HEK293T (cell line): ENCODE measurements around the gene VAV3.
A peak's percentile ranks its signal among the peaks of the same experiment; 100 is the strongest.

ENCODE experiments used
- CTCF ChIA-PET: fragments of 350-600 bp; formaldehyde crosslinking; extraction: SDS; loops from one replicate; lab custom pipeline; 2021; ENCODE audit warnings: antibody characterized with exemption, inconsistent platforms; lab: Yijun Ruan, JAX
- POLR2A ChIA-PET: fragments of 350-600 bp; formaldehyde crosslinking; extraction: SDS; loops from one replicate; lab custom pipeline; 2020; ENCODE audit warnings: antibody characterized with exemption, inconsistent platforms; lab: Yijun Ruan, JAX
- DNase-seq: peaks from one replicate; pipeline ENCODE4 v3.0.0; 2012; ENCODE audit warnings: mixed read lengths; ENCODE audit errors: extremely low spot score
- ARNT ChIP-seq: fragments of 450-650 bp; IDR thresholded peaks from 2 replicates; pipeline ENCODE4 v1.6.1; 2017; ENCODE audit warnings: mild to moderate bottlenecking
- BHLHE40 ChIP-seq: fragments of 450-650 bp; IDR thresholded peaks from 2 replicates; pipeline ENCODE4 v1.6.1; 2016; ENCODE audit warnings: mild to moderate bottlenecking, moderate library complexity, borderline replicate concordance
- CTBP1 ChIP-seq: fragments of 450-650 bp; IDR thresholded peaks from 2 replicates; pipeline ENCODE4 v1.6.1; 2016; ENCODE audit warnings: borderline replicate concordance
- ELF4 ChIP-seq: fragments of 450-650 bp; IDR thresholded peaks from 2 replicates; pipeline ENCODE4 v1.6.1; 2017; ENCODE audit warnings: antibody characterized with exemption
- FOXA1 ChIP-seq: fragments of 450-650 bp; IDR thresholded peaks from 2 replicates; pipeline ENCODE4 v1.6.1; 2016; ENCODE audit warnings: mild to moderate bottlenecking
- FOXK2 ChIP-seq: fragments of 450-650 bp; IDR thresholded peaks from 2 replicates; pipeline ENCODE4 v1.6.1; 2016; ENCODE audit warnings: mild to moderate bottlenecking
- FOXM1 ChIP-seq: fragments of 450-650 bp; IDR thresholded peaks from 2 replicates; pipeline ENCODE4 v1.6.1; 2017; ENCODE audit warnings: mild to moderate bottlenecking, borderline replicate concordance
- HDGF ChIP-seq: fragments of 450-650 bp; IDR thresholded peaks from 2 replicates; pipeline ENCODE4 v1.6.1; 2017; ENCODE audit warnings: antibody characterized with exemption, borderline replicate concordance
- L3MBTL2 ChIP-seq: fragments of 450-650 bp; conservative IDR thresholded peaks from 2 replicates; pipeline ENCODE4 v1.6.1; 2016; ENCODE audit warnings: mild to moderate bottlenecking
- LEF1 ChIP-seq: fragments of 450-650 bp; IDR thresholded peaks from 2 replicates; pipeline ENCODE4 v1.6.1; 2017; ENCODE audit warnings: mild to moderate bottlenecking, borderline replicate concordance
- NFRKB ChIP-seq: fragments of 450-650 bp; IDR thresholded peaks from 2 replicates; pipeline ENCODE4 v1.6.1; 2016; ENCODE audit warnings: mild to moderate bottlenecking, moderate library complexity
- PKNOX1 ChIP-seq: fragments of 450-650 bp; IDR thresholded peaks from 2 replicates; pipeline ENCODE4 v1.6.1; 2016
- SP1 ChIP-seq: fragments of 450-650 bp; IDR thresholded peaks from 2 replicates; pipeline ENCODE4 v1.6.1; 2017
- SUZ12 ChIP-seq: fragments of 450-650 bp; IDR thresholded peaks from 2 replicates; pipeline ENCODE4 v1.6.1; 2016; ENCODE audit warnings: mild to moderate bottlenecking
- TARDBP ChIP-seq: fragments of 450-650 bp; IDR thresholded peaks from 2 replicates; pipeline ENCODE4 v1.6.1; 2016
- ZNF384 ChIP-seq: fragments of 450-650 bp; IDR thresholded peaks from 2 replicates; pipeline ENCODE4 v1.6.1; 2016

Gene VAV3

DNA sequence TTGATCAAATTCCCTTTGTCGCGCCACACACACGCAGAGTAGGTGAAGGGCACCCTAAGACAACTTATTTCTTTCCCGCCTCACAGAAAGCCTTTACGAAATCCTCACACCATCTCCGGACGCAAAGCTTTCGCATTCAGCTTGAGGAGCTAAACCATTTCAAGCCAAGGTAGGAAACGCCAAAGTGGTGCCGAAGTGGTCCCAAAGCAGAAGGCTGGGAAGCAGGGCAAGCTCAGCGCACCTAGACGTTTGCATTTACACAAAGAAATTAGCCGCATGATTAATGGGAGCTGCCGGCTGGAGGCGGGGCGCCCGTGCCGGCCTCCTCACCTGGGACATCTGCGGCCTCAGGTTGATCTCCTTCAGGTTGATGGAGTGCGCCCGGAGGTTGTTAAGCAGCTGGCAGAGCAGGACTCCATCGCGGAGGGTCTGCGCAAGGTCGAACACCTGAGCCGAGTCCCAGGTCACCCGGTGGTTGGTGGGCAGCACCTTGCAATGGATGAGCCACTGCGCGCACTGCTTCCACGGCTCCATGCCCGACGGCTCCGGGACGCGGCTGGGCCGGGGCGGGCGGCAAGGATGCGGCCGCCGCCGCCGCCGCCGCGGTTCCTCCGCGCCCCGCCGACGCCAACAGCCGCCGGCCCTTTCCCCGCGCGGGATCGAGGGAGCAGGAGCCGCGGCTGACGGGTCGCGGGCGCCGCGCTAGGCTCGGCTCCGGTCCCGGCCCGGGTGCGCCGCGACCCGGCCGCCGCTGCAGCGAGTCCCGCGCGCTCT lies 457 bp downstream of the VAV3 start:
- no peak for TF ChIP-seq LEF1
- TF ChIP-seq PKNOX1: peak; percentile 31; the same call in 1 of the 2 replicates
- TF ChIP-seq ARNT: no peak
- TF ChIP-seq SP1: no peak
- TF ChIP-seq FOXK2: no peak
- POLR2A ChIA-PET: interaction anchor here (1.2 kb wide), 1 partner anchor 235 kb away, joined by 5 read pairs; the partner anchor contains the start of gene SLC25A24
- no peak for DNase-seq
- CTCF ChIA-PET: interaction anchor here (1.1 kb wide), 1 partner anchor 15 kb away, joined by 3 read pairs; no protein-coding TSS in a partner anchor

DNA sequence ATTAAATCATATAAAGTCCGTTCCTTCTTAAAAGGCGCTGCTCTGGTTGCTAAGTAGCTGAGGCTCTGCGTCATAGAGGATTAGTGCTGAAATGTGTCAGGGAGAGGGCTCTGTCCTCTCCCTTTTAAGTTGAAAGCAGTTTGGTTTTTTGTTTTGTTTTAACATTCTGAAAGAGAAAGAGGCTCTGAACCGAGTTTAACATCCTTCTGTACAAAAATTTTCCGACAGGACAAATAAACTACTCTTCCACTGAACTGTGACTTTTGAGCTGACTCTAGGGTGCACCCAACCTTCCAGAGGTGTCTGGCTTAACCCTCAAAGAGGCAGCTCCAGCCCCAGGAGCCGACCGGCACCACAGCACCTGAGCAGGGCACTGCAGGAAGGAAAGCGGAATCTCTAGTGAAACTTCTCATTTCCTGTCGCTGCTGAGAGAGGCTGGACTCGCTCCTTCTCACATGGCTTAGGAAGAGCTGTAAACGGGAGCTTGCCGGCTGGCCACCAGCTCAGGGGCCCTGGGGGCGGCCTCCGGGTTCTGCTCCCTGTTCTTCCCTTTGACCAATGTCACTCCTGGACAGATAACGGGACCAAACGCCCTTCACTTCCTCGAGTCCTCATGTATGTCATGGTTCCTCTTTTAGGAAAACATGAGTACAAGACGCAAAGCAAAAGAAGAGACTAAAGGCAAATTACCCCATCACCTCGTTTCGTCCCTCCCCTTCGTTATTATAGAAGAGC lies 1.2 kb downstream of the VAV3 start:
- no peak for DNase-seq
- POLR2A ChIA-PET: no interaction called here
- CTCF ChIA-PET: no interaction called here
- no peak for TF ChIP-seq HDGF
- no peak for TF ChIP-seq FOXM1
- no peak for TF ChIP-seq PKNOX1
- TF ChIP-seq CTBP1: no peak
- TF ChIP-seq ZNF384: no peak
- no peak for TF ChIP-seq NFRKB
- no peak for TF ChIP-seq SP1
- no peak for TF ChIP-seq LEF1
- TF ChIP-seq ELF4: no peak
- no peak for TF ChIP-seq BHLHE40
- no peak for TF ChIP-seq FOXA1
- TF ChIP-seq L3MBTL2: no peak
- TF ChIP-seq FOXK2: no peak
- no peak for TF ChIP-seq SUZ12
- no peak for TF ChIP-seq ARNT
- TF ChIP-seq TARDBP: no peak

DNA sequence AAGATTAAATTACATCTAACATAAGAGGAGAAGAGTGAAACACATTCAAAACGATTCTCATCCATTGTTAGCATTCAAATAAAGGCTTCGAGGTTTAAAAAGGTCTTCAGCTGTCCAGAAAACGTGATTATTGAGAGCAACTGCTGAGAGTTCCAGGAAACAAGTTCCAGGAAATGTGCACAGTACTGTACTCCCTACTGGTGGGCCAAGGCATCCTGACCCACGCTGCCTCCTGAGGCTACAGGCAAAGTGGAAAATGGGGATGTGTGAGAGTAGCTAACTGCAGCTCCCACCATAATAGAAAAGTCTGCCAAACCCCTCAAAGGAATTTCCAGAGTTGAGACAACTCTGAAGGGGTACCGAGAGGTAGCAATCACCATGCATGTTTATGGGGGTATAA lies 2.0 kb downstream of the VAV3 start:
- ChIA-PET CTCF (no interaction called here), POLR2A (no interaction called here)
- TF ChIP-seq ZNF384: no peak
- TF ChIP-seq SUZ12: no peak
- TF ChIP-seq FOXM1: no peak
- TF ChIP-seq LEF1: no peak
- no peak for TF ChIP-seq BHLHE40
- TF ChIP-seq CTBP1: no peak
- TF ChIP-seq FOXA1: no peak
- TF ChIP-seq SP1: no peak
- TF ChIP-seq TARDBP: no peak
- TF ChIP-seq NFRKB: no peak
- TF ChIP-seq ARNT: no peak
- TF ChIP-seq PKNOX1: no peak
- TF ChIP-seq FOXK2: no peak
- no peak for TF ChIP-seq HDGF
- TF ChIP-seq L3MBTL2: no peak
- no peak for TF ChIP-seq ELF4
- DNase-seq: peak; percentile 17

DNA sequence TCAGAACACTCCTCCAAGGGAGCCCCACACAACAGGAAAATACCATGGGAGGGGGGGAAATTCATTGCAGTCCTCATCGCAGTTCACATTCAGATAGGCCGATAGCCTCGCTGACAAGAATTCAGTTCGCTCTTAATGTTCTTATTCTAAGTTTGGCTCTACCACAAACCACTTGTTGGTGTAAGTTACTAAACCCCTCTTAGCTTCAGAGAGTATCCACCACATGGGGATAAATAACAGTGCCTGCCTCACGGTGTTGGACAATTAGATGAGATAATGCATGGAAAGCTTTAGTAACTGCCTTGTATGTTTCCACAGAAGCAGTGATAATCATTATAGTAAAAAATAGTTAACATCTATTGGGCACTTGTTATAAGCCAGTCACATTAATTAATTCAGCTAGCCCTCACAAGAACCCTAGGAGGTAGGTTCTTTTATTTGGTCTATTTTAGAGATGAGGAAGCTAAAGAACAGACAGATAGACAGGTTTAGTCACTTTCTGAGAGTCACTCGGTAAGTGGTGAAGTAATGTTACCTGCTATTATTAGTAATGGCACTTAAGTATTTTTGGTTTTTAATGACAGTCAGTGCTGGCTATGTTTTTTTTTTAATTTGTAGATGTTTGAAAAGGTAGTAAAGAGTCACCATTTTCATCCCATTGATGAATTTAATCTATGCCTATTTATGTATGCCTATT lies 10.1 kb downstream of the VAV3 start:
- POLR2A ChIA-PET: no interaction called here
- TF ChIP-seq SP1 (no peak), PKNOX1 (no peak), FOXA1 (no peak), FOXK2 (no peak), TARDBP (no peak), L3MBTL2 (no peak), SUZ12 (no peak), FOXM1 (no peak), ELF4 (no peak), LEF1 (no peak), BHLHE40 (no peak), CTBP1 (no peak)
- no peak for DNase-seq
- CTCF ChIA-PET: no interaction called here

- TF ChIP-seq FOXK2: no peak
- no peak for TF ChIP-seq ELF4
- TF ChIP-seq ZNF384: no peak
- no peak for TF ChIP-seq FOXA1
- no peak for TF ChIP-seq L3MBTL2
- TF ChIP-seq NFRKB: no peak
- no peak for TF ChIP-seq TARDBP
- TF ChIP-seq CTBP1: no peak
- no peak for TF ChIP-seq BHLHE40
- no peak for TF ChIP-seq PKNOX1
- no peak for TF ChIP-seq HDGF
- TF ChIP-seq ARNT: no peak
- TF ChIP-seq SP1: no peak
- TF ChIP-seq FOXM1: no peak
- no peak for TF ChIP-seq SUZ12
- TF ChIP-seq LEF1: no peak
- POLR2A ChIA-PET: no interaction called here
- CTCF ChIA-PET: no interaction called here
- no peak for DNase-seq
Observed at GRCh38 chr1:107954126-107954525, 10.9 kb downstream of the VAV3 start.
